Effector memory CD8-positive, alpha-beta T cell (primary cell): Measurements from ENCODE around the gene PDE6C.

ENCODE experiments used
- ATAC-seq: fragments of 150-1000 bp; cut with Tn5 transposase; replicated peaks from 2 replicates; pipeline ENCODE4 v1.10.0; 2021; ENCODE audit warnings: mild to moderate bottlenecking, moderate library complexity
- DNase-seq, 3 experiments: peaks; one replicate each; pipeline ENCODE4 v3.0.0; 2021
- H3K27ac Mint-ChIP-seq, 2 donors: one replicate each; pipeline ENCODE4 v1.8.0; 2022; ENCODE audit warnings: mild to moderate bottlenecking in 2 of 2, mixed read lengths in 2 of 2, moderate library complexity in 2 of 2
- H3K27me3 Mint-ChIP-seq, 2 donors: one replicate each; pipeline ENCODE4 v1.8.0; 2022; ENCODE audit warnings: mixed read lengths in 2 of 2
- H3K36me3 Mint-ChIP-seq: one replicate; pipeline ENCODE4 v1.8.0; 2022; ENCODE audit warnings: mild to moderate bottlenecking, moderate library complexity, mixed read lengths; ENCODE audit not compliant: insufficient read depth
- H3K4me1 Mint-ChIP-seq, 2 donors: one replicate each; pipeline ENCODE4 v1.8.0; 2022; ENCODE audit warnings: low read depth in 2 of 2, mixed read lengths in 2 of 2
- H3K4me3 Mint-ChIP-seq, 2 donors: one replicate each; pipeline ENCODE4 v1.8.0; 2022; ENCODE audit warnings: mild to moderate bottlenecking in 2 of 2, mixed read lengths in 2 of 2, moderate library complexity in 2 of 2
- H3K9me3 Mint-ChIP-seq, 2 donors: one replicate each; pipeline ENCODE4 v1.8.0; 2022; ENCODE audit warnings: mixed read lengths in 2 of 2

PDE6C gene

DNA sequence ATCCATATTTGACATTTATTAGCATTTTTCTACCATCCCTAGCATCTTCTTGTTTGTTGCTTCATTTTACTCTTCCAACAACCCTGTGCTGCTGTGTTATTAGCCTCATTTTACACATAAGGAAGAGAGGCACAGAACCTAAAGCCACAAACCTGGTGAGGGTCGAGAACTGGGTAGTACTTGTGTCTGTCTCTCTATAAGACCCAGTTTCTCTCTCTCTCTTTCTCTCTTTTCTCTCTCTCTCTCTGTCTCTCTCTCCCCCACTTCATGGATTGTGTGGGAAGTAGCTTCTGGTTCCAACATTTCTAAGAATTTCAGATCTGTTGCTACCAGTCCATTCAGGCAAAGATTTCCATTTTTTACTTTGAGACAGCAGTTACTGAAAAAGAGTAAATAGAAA lies 91.5 kb downstream of the PDE6C start:
- DNase-seq, result no peak
- no peak for ATAC-seq
- no peaks in the 10 kb centered on the region for H3K27me3 Mint-ChIP-seq

GRCh38 chr10:93704451-93704850 lies 92.1 kb downstream of the PDE6C start:
- H3K4me1 Mint-ChIP-seq, result peaks cover 5 to 6% of the 10 kb centered on the region in 2 donors
- DNase-seq, result no peak
- H3K4me3 Mint-ChIP-seq, result no peak overlapping the region
- peaks cover 3% of the 10 kb centered on the region for H3K36me3 Mint-ChIP-seq
- no peak for ATAC-seq
- no peaks in the 10 kb centered on the region for H3K9me3 Mint-ChIP-seq
- H3K27ac Mint-ChIP-seq, result no peak overlapping the region
- H3K27me3 Mint-ChIP-seq, result no peaks in the 10 kb centered on the region

More for the DNA sequence above, 91.5 kb downstream of the PDE6C start:
- H3K27ac Mint-ChIP-seq, result no peak overlapping the region
- H3K4me1 Mint-ChIP-seq, result peaks cover 5 to 11% of the 10 kb centered on the region in 2 donors
- H3K9me3 Mint-ChIP-seq, result no peaks in the 10 kb centered on the region
- no peak overlapping the region for H3K4me3 Mint-ChIP-seq
- H3K36me3 Mint-ChIP-seq, result peaks cover 3% of the 10 kb centered on the region

- no peak overlapping the region for H3K4me3 Mint-ChIP-seq
- H3K27me3 Mint-ChIP-seq, result peaks cover 0 to 1% of the 10 kb centered on the region in 2 donors
- no peak overlapping the region for H3K27ac Mint-ChIP-seq
- DNase-seq (no peak), ATAC-seq (no peak)
- H3K36me3 Mint-ChIP-seq, result no peaks in the 10 kb centered on the region
- peaks cover 0 to 4% of the 10 kb centered on the region in 2 donors for H3K4me1 Mint-ChIP-seq
- H3K9me3 Mint-ChIP-seq, result no peaks in the 10 kb centered on the region
Measured at GRCh38 chr10:93707623-93708022, 95.3 kb downstream of the PDE6C start.

DNA sequence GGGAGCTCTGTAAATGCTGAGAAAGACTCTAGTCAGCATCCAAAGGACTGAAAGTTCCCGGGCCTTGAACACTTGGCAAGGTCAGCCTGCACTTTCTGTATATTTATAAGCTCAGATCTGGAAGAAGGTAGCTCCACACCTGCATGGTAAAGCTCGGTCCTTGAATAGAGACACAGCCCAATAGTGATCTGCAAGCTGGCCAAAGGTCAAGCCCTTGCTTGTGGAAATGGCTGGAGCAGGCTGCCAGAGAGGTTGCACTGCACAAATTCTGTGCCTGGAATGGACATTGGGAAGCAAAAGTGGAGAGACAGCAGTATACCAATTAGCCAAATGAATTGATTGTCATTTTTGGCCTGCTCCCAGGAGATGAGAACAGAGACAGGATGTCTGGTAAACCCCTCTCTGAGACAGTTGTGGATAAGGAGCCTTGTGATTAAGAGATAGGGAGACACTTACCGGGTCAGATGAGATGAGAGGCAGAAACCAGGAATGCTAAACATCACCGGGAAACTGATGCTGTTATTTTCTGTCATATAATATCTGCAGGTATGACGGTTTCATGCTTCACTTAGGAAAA lies 98.1 kb downstream of the PDE6C start:
- DNase-seq (no peak), ATAC-seq (no peak)
- H3K9me3 Mint-ChIP-seq, result no peaks in the 10 kb centered on the region

DNA sequence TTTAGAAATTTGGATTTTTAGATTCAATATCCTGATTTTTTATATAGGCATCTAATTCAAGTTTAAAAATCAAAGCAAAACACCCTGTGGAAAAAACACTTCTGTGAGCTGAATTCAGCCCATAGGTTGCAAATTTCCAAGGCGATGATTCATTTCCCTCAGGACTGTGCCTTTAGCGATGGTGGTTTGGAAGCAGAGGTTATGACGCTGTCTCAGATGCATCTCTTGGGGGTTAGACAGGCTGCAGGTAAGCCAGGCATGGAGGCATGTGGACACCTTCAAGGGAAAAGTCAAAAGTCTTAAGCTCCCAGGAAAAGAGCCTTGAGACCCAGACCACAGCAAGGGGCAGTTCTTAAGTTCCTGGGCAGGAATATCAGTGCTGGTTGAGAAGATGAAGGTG lies 99.6 kb downstream of the PDE6C start:
- ATAC-seq, result no peak
- no peaks in the 10 kb centered on the region for H3K36me3 Mint-ChIP-seq
- H3K27me3 Mint-ChIP-seq, result peaks cover 0 to 24% of the 10 kb centered on the region in 2 donors
- H3K27ac Mint-ChIP-seq, result no peak overlapping the region
- no peak for DNase-seq
- no peak overlapping the region for H3K4me3 Mint-ChIP-seq
- no peaks in the 10 kb centered on the region for H3K9me3 Mint-ChIP-seq
- no peaks in the 10 kb centered on the region for H3K4me1 Mint-ChIP-seq

More for the DNA sequence above, 98.1 kb downstream of the PDE6C start:
- Mint-ChIP-seq H3K27ac (no peak overlapping the region), H3K4me1 (no peaks in the 10 kb centered on the region), H3K36me3 (no peaks in the 10 kb centered on the region), H3K27me3 (peaks cover 0 to 24% of the 10 kb centered on the region in 2 donors), H3K4me3 (no peak overlapping the region)

DNA sequence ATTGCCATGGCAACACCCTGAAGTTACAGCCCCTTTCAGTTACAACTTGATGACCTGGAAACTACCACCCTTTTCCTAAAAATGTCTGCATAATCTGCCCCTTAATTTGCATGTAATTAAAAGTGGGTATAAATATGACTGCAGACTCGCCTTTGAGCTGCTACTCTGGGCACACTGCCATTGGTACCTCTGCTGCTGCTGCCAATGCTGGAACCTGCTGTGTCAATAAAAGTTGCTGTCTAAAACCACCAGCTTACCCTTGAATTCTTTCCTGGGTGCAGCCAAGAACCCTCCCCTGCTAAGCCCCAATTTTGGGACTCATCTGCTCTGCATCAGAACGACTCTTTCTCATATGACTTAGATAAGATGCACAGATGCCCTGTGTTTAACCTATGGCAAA lies 100.3 kb downstream of the PDE6C start:
- no peak for ATAC-seq
- Mint-ChIP-seq H3K9me3 (no peaks in the 10 kb centered on the region), H3K4me1 (no peaks in the 10 kb centered on the region), H3K4me3 (no peak overlapping the region), H3K36me3 (no peaks in the 10 kb centered on the region), H3K27ac (no peak overlapping the region), H3K27me3 (peaks cover 0 to 28% of the 10 kb centered on the region in 2 donors)
- DNase-seq, result no peak

DNA sequence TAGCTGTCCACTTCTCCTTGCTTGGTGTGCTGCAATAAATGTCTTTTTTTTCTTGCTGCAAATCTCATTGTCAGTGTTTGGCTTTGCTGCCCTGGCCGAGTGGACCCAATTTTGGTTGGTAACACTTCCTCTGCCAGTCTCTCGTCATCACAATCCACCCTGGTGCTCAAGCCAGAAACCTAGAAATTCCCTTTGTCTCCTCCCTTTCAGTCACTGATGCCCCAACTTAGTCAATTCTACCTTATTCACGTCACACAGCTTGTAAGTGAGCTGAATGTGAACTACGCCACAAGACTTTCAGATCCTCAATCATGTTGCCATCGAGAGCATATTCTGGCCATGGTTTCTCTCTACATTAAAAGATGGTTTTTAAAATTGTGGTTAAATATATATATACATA lies 103.0 kb downstream of the PDE6C start:
- DNase-seq, result no peak
- H3K4me1 Mint-ChIP-seq, result no peaks in the 10 kb centered on the region
- H3K27me3 Mint-ChIP-seq, result peaks cover 17 to 48% of the 10 kb centered on the region in 2 donors
- no peak overlapping the region for H3K4me3 Mint-ChIP-seq
- no peaks in the 10 kb centered on the region for H3K9me3 Mint-ChIP-seq
- ATAC-seq, result no peak
- no peak overlapping the region for H3K27ac Mint-ChIP-seq
- no peaks in the 10 kb centered on the region for H3K36me3 Mint-ChIP-seq
